Right lobe of liver (tissue), 6 donors: ENCODE measurements around the gene ENPP3. TPM values are rescaled to one million over a fixed set of nuclear protein-coding genes. Genes with fewer than 3 reads are reported as not detected.

Experiments
- ATAC-seq, 4 donors: fragments of 200-7000 bp; cut with Tn5 transposase; one replicate each; pipeline ENCODE4 v1.9.1; 2020; ENCODE audit warnings: mild to moderate bottlenecking in 4 of 4, moderate library complexity in 4 of 4
- DNase-seq, 3 donors: peaks; one replicate each; pipeline ENCODE4 v3.0.0-alpha.2; 2020
- H3K27ac ChIP-seq, 3 donors: fragments of 200-600 bp; one replicate each; pipeline ENCODE4 v1.8.0; 2022
- H3K27me3 ChIP-seq, 2 donors: fragments of 200-600 bp; one replicate each; pipeline ENCODE4 v1.8.0; 2022
- H3K36me3 ChIP-seq, 4 donors: fragments of 200-600 bp; sonication (generic) in 1 of 4; one replicate each; pipeline versions ENCODE4 v1.5.1 to v1.8.0; 2017 to 2022; ENCODE audit warnings: control low read depth in 1 of 4
- H3K4me1 ChIP-seq, 4 donors: fragments of 200-600 bp; sonication (generic) in 1 of 4; one replicate each; pipeline versions ENCODE4 v1.5.1 to v1.8.0; 2017 to 2022; ENCODE audit warnings: control low read depth in 1 of 4
- H3K4me3 ChIP-seq, 3 donors: fragments of 200-600 bp; one replicate each; pipeline ENCODE4 v1.8.0; 2022
- H3K9me3 ChIP-seq, 4 donors: fragments of 200-600 bp; sonication (generic) in 1 of 4; one replicate each; pipeline versions ENCODE4 v1.5.1 to v1.8.0; 2017 to 2022; ENCODE audit warnings: control low read depth in 1 of 4
- CTCF ChIP-seq, 4 donors: fragments of 200-600 bp in 3 of 4; fragments of 450-650 bp in 1 of 4; IDR thresholded peaks; one replicate each; pipeline versions ENCODE4 v1.5.1 to v1.8.0; 2016 to 2022; ENCODE audit warnings: antibody characterized with exemption in 4 of 4, mild to moderate bottlenecking in 2 of 4
- POLR2A ChIP-seq: fragments of 450-650 bp; IDR thresholded peaks from one replicate; pipeline ENCODE4 v1.6.1; 2017; ENCODE audit warnings: antibody characterized with exemption, mild to moderate bottlenecking
- WGBS: methylation state at CpG from one replicate; pipeline ENCODE4 v1.1.6; 2018; ENCODE audit warnings: low coverage, low lambda C conversion rate; ENCODE audit not compliant: insufficient coverage; ENCODE audit errors: missing lambda C conversion rate; 5-methylcytosine and 5-hydroxymethylcytosine counted together
- intact Hi-C, 2 donors: fragments of 100-400 bp; cut with DNase I; formaldehyde crosslinking; loops; one replicate each; pipeline versions ENCODE4 v1.11.2 to v1.14.1; 2022
- total RNA-seq, 6 experiments: library from RNA; depleted of rRNA in 2 of 6; stranded (reverse); fragments of >200 nt in 2 of 6; fragmentation: NEBNext Ultra II Directional in 3 of 6; extraction: Animal tissue kit (Norgen Biotek cat#: 25700) in 3 of 6; gene quantifications; one replicate each; pipeline versions ENCODE4 v1.1.0 to v1.2.4, GENCODE V29; 2016 to 2023
- donor health status: DM: no; HTN: yes; CAD: no.
- donor health status: DM: no; HTN: no; CAD: no.
- donor health status: DM: no; HTN: no; CAD: no.
- donor health status: DM: no; HTN: yes; CAD: no.
- donor health status: DM: no; HTN: yes; CAD: no.

The ENPP3 gene
- total RNA-seq, 6 experiments from 2014 or later, result 0.63 to 2.7 (median 1.5) TPM

GRCh38 chr6:131594074-131594473 lies 43.0 kb upstream of the ENPP3 start:
- Histone ChIP-seq H3K9me3 (no peaks in the 10 kb centered on the region), H3K27me3 (no peaks in the 10 kb centered on the region), H3K27ac (no peak overlapping the region), H3K36me3 (peaks cover 0 to 87% (median 23%) of the 10 kb centered on the region in 4 donors), H3K4me3 (no peak overlapping the region), H3K4me1 (no peaks in the 10 kb centered on the region)
- intact Hi-C loops, result no loop called here
- no peak for TF ChIP-seq POLR2A
- TF ChIP-seq CTCF (IDR thresholded peaks at IDR 0.05), result no peak
- ATAC-seq (peak; percentile 58 to 87 (median 86)), DNase-seq (no peak)
- WGBS, result 34% methylated on average over 11 of the region's 11 CpGs

- ATAC-seq, result peak; percentile 71 to 74 (median 74)
These were observed 39.7 kb upstream of the ENPP3 start for GRCh38 chr6:131597446-131597845.

GRCh38 chr6:131600716-131601115 lies 36.4 kb upstream of the ENPP3 start:
- Histone ChIP-seq H3K4me1 (no peaks in the 10 kb centered on the region), H3K4me3 (no peak overlapping the region), H3K27me3 (no peaks in the 10 kb centered on the region), H3K36me3 (peaks cover 0 to 89% (median 35%) of the 10 kb centered on the region in 4 donors), H3K9me3 (no peaks in the 10 kb centered on the region), H3K27ac (no peak overlapping the region)
- WGBS, result 73% methylated on average over 4 of the region's 4 CpGs
- ATAC-seq (no peak), DNase-seq (no peak)
- TF ChIP-seq POLR2A, result no peak
- TF ChIP-seq CTCF (IDR thresholded peaks at IDR 0.05), result no peak
- intact Hi-C loops, result no loop called here

More at GRCh38 chr6:131597446-131597845, 39.7 kb upstream of the ENPP3 start:
- TF ChIP-seq CTCF (IDR thresholded peaks at IDR 0.05) (peak; percentile 46 to 55 (median 51)), POLR2A (no peak)
- no peak overlapping the region for H3K27ac ChIP-seq
- peaks cover 0 to 86% (median 33%) of the 10 kb centered on the region in 4 donors for H3K36me3 ChIP-seq
- no peak for DNase-seq
- no peaks in the 10 kb centered on the region for H3K4me1 ChIP-seq
- intact Hi-C loops, result no loop called here
- no peak overlapping the region for H3K4me3 ChIP-seq
- no peaks in the 10 kb centered on the region for H3K27me3 ChIP-seq
- WGBS, result 84% methylated on average over 3 of the region's 3 CpGs
- no peaks in the 10 kb centered on the region for H3K9me3 ChIP-seq

- no peaks in the 10 kb centered on the region for H3K9me3 ChIP-seq
- no peak for DNase-seq
- WGBS, result 70% methylated on average over 1 of the region's 1 CpG
- H3K27me3 ChIP-seq, result no peaks in the 10 kb centered on the region
- peaks cover 0 to 92% (median 36%) of the 10 kb centered on the region in 4 donors for H3K36me3 ChIP-seq
- intact Hi-C loops, result no loop called here
- TF ChIP-seq POLR2A (no peak), CTCF (IDR thresholded peaks at IDR 0.05) (no peak)
- no peak for ATAC-seq
- H3K4me3 ChIP-seq, result no peak overlapping the region
- H3K4me1 ChIP-seq, result no peaks in the 10 kb centered on the region
- no peak overlapping the region for H3K27ac ChIP-seq
These were observed 34.3 kb upstream of the ENPP3 start for GRCh38 chr6:131602781-131603312.
